GM15510 (cell line): ENCODE results near the gene CHTF8.

Experiments
- POLR2A ChIP-seq: IDR thresholded peaks from 3 replicates; pipeline ENCODE4 v1.6.1; 2011; ENCODE audit warnings: borderline replicate concordance; ENCODE audit not compliant: insufficient read length; ENCODE audit errors: extremely low read depth

Gene CHTF8

DNA sequence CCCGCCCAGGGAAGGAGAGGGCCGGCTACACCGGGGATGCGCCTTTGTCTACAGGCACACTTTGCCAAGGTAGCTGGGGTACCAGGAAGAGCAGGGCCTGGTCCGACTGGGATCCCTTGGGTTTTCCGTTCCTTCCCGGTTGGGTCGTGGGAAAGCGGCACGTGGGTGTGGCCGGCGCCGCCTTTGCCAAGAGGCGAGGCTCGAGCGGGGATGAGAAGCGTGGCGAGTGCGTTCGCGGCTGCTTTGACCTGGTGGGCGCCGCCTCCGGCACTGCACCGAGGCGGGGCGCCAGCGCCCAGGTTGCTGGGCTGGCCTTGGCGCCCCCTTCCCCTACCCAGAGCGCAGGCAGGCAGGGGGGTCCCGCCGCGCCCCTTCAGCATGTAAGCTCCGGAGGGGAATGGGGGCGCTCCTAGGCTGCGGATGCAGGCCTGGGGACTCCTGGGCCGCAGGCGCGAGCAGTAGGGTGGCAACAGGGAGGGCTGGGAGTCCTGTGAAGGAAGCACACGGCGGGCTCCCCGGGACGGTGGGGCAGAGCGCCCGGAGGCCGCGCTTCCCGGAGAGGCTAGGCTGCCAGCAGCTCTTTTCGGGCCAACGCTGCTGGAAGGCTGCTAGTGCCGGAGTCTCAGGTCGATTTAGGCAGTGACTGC lies 24.9 kb downstream of the CHTF8 start:
- TF ChIP-seq POLR2A, result no peak

DNA sequence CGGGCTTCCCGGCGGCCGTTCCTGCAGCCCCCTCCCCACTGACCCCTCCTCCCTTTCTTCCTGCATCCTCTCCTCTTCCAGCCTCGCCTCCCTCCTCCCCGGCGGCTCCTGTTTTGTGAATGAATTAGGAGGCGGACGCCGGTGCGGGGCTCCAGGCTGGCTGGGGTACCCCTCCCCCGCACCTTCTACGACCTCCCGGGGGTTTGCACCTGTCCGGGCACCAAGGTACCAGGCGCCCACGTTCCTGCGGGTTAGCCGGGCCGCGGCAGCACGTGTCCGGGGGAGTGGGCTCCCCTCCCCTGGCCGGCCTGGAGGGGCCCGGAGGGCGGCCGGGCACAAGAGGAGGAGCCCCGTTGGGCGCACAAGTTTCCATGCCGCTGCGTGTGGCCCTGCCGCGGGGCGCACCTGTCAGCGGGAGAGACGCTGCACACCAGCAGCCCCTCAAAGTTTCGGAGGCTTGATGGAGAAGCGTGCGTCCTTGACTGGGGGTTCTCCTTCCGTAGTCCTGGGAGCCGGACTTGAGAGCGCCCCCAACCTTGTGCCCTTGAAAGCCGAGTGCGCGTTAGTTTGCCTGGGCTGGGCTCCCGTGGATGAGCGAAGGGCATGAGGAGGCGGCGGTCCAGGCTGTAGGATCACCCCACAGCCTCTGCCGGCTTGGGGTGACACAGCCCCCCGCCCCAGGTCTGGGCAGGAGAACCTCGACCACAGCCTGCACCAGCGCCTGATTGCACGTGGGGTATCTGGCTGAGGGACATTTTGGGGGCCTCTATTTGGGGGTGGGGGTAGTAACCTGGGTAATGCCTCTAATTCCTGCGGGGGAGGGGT lies 25.7 kb downstream of the CHTF8 start:
- TF ChIP-seq POLR2A, result no peak

DNA sequence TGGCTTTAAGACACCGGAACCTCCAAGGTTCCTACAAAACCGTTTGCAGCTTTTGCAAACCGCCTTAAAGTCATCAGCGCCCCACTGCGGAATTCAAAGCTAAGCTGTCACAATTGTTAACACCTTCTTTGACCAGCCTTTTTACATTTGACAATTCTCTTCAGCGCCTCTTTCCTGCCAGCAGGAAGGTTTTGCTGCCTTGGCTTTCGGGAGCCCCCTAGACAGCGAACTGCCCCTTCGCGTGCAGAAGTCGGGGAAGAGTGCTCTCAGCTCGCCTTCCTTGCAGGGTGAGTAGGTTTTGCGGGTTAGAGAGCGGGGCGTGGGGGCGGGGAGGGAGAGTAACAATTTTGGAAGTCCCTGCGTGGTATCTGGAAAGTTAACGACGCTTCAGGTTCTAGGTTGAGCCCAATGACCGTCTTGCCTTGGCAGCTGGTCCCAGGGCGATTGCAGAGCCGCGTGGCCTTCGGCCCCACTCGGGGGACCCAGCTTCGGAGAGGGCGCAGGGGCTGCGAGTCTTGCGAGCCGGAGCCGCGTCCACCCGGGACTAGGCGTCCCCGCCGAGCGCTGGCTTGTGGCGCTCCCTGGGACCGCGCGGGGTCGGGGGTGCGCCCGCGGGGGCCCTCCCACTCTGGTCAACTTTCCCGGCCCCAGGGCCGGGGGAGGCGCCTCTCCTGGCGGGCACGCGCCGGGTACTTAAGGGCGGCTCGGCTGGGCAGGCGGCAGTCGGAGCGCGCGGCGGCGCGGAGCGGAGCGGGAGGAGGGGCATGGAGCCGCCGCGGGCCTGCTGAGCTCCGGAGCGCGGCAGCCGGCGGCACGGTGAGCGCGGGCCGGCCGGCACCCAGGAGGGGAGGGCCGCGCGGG lies 26.7 kb downstream of the CHTF8 start, which contains the start of gene HAS3:
Gene HAS3, plus strand, starts transcription at position 153 of the 861 bp plus-strand sequence. CDS start 3,743 bp downstream, outside the sequence.
- no peak for TF ChIP-seq POLR2A

DNA sequence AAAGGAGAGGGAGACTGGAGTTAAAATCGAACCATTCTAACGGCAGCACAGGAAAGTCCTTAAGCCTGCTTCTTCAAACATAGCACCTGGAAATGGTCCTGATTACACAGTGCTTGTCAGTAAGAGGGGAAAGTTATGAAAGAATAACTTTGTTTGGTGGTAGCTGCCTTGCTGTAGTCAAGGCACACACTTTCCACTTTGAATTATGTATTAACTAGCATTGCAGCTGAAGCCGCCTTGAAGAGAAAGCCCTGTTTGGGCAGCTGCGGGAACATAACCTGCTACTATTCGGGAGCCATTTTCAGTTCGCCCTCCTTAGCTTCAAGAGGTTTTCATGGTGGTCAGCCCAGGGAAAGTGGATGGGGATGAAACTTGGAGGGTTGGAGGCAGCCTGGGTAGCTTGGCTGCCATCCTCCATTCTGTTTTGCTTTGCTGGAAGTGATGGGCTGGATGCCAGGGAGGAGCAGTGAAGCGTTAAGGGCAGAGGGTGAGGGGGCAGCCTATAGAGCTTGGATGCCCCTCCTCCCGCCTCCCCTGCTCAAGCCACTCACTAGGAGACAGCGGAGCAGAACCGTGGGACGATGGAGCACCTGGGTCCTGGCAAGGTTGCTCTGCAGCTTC lies 32.2 kb downstream of the CHTF8 start:
- no peak for TF ChIP-seq POLR2A

DNA sequence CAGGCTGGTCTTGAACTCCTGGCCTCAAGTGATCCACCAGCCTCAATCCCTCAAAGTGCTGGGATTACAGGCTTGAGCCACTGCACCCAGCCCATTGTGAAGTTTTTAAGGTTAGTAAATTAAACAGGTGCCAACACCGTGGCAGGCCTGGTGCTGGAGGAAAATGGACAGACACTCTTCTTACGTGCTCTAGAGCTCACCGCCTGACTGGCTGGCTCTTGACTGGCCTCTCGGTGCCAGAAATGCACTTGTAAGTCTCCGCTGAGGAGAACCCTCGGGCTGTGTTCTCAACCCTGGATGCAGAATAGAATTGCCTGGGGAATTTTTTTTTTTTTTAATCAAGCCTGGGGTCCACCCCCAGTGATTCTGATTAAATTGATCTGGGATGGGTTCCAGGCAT lies 37.2 kb downstream of the CHTF8 start:
- TF ChIP-seq POLR2A, result no peak

DNA sequence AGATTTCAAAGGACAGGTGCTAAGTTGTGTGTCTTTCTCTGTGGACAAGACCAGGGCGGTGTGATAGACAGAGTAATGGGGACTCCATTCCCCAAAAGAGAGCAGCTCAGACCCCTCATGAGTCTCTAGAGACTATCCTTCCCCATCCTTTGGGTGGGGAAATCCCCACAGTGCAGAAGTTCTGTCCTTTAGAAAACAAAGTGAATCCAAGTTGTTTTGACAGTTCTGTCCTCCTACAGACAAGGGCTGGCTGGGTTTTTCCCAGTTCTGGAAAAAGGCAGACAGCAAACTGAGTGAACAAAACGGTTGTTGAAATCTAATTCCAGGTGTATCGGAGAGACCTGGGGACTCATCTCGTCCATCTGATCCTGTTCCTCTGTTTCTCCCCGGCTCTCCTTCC lies 37.9 kb downstream of the CHTF8 start:
- no peak for TF ChIP-seq POLR2A

DNA sequence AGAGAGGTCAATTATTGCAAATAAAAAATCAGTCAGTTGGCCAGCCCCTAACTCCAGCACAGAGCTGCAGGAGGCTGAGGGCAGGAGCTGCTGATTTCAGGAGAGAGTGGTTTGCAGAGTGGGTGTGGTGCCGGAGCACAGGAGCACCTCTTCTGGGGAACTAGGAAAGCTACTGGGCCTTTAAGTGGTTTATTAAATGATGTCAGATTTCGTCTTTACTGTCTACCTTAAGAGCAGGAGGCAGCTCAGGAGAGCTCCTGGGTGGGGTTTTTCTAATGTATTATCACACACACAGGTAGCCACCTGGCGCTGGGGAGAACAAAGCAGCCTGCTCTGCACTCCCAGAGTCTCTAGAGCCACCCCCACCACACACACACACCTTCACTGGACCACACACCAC lies 38.4 kb downstream of the CHTF8 start:
- no peak for TF ChIP-seq POLR2A

DNA sequence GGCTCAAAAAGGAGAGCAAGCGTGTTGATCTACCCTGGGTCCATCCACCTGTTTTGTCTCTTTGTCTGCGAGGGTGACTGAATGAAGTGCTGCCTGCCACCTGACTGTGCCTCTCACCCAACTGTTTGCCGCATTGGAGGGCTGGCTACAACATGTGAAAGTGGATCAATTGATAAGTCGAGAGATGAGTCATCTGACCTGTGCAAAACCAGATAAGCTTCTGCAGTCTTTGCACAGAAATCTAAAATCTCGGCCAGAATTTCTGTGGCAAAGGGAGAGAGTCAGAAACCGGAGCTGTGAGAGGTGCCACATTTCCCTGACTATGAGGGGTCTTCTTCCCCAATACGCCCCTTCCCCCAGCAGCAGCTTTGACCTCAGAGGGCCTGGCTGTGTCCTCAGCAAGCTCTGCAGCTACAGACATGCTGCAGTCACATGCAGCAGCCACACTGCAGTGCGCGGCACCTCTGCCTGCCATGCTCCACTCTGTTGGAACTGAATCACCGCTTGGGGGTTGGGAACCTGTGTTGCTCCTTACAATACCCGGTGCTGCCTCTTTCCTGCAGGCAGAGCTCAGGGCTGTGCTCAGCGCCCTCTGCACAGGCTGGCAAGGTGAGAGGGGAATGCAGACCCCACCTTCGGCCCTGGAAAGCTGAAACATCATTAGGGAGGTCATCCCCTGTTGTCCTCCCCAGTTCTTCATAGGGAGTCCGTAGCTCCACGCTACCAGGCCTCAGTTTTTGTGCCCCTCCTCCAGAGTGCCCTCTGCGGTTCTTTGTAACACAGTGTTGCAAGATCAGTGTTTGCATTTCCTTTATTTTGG lies 43.1 kb downstream of the CHTF8 start:
- TF ChIP-seq POLR2A, result no peak

DNA sequence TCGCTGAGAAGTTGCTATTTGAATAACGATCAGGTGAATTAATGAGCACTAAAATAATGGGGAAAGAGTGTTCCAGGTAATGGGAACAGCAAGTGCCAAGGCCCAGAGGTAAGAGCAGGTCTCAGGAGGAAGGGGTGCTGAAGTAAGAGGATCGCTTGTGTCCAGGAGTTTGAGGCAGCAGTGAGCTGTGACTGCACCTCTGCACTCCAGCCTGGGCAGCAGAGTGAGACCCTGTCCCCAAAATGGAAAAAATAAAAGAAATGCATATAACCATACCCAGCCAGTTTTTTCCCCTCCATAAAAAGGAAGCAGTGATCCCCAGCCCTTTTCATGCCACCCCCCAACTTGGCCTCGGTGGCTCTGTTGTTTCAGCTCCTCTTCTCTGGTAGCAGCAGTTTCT lies 43.7 kb downstream of the CHTF8 start:
- TF ChIP-seq POLR2A, result no peak

DNA sequence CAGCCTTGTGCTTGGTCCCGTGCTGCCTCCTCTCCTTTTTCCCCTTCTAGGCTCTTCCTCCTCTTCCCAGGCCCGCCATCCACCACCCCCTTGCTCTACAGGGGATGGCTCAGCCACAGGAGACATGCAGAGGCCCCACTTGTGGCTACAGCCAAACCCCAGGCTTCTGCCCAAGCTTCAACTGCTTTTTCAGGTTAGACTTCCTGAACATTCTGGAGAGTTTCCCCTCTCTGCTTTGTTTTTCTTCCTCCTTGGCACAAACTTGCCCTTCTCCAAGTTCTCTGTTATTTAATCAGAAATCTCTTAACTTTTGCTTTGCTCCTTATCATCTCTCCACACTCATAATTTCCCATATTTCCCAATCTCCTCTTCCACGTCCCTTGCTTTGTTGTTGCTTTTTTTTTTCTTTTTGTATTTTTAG lies 45.2 kb downstream of the CHTF8 start:
- TF ChIP-seq POLR2A, result no peak

DNA sequence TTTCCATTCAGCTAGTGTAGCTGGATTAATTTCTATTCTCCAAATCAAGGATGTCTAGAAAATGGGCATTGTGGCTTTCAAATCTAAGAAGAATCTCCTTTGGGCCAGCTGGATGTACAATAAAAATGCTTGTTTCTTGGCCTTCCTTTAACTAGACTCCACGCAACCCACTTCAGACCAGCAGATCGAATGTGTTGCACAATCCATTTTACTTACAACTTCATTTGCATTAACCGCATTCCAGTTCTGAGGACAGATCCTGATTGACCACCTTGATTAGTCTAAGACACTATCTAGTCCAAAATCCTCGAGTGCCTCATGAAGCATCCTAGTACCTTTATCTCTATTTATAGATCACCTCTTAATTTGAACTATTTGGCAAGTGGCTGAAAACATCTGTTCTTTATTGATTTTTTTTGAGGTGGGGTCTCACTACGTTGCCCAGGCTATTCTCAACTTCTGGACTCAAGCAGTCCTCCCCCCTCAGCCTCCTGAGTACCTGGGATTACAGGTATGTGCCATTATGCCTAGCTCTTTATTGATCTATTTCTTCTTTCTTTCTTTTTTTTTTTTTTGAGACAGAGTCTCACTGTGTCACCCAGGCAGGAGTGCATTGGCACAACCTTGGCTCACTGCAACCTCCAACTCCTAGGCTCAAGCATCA lies 47.2 kb downstream of the CHTF8 start:
- no peak for TF ChIP-seq POLR2A

DNA sequence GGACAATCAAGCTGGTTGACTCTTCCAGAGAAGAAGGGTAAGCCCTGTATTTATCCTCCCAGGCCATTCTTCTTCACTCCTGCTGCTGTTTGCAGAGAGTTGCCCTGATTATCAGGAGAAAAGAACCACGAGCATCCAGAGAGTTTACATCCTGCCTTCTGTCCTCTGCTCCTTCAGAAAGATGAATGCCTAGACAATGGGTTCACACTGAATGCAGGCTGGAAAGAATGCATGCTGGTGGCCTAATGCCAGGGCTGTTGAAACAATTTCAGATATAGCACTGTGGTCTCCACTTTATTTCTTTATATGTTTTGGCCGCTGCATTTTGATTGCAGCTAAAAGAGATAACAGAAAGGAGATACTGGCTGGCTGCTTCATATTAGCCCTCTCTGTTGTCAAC lies 48.1 kb downstream of the CHTF8 start:
- TF ChIP-seq POLR2A, result no peak

DNA sequence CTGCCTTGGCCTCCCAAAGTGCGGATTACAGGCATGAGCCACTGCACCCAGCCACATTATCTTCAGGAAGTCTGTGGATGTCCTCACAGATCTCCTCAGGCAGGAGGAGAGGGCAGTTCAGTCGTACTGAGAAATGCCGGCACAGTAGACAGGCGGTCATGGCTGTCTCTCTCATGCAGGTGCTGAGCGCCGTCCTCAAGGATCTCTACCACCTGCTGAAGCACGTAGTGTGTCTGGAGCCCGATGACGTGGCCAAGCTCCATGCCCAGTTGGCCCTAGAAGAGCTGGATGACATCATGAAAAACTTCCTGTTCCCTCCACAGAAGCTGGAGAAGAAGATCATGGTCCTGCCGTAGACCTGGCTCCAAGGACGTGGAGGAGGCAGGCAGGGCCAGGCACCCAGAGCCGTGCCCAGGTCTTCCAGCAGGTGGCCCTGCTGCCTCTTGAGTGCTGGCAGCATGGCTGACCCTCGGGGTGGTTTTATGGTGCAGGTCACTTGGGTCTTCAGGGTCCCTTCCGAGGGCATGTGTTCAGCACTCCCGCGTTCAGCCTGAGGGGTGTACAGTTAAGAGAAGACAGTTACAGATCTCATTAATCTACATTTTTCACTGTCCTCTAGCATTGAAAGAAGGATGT lies 49.0 kb downstream of the CHTF8 start:
- no peak for TF ChIP-seq POLR2A
